Measurements from ENCODE around the gene SLC16A6.
"Not testable (repeated sequence)": the region's sequence is repeated elsewhere in the genome, so short reads cannot be mapped to it uniquely, and the experiment has no call there.

Gene SLC16A6

GRCh38 chr17:68290955-68291835 is at the start of gene SLC16A6, which contains the start of gene ARSG:
Gene SLC16A6 (minus strand): TSS chr17:68291127. CDS start chr17:68278320, 12,807 bp downstream.
Gene ARSG (plus strand): TSS chr17:68291495. CDS start chr17:68307494, 15,999 bp downstream.
- in situ Hi-C loops (cut with MboI; ENCODE audit: low sequenced_read_pairs) = no loop called here

GRCh38 chr17:68334393-68334792 is 43.5 kb upstream of the SLC16A6 start:
- in situ Hi-C loops (cut with MboI; ENCODE audit: low sequenced_read_pairs) = no loop called here

GRCh38 chr17:68331932-68332331 is 41.0 kb upstream of the SLC16A6 start:
- in situ Hi-C loops (cut with MboI; ENCODE audit: low sequenced_read_pairs) = not testable (repeated sequence)

GRCh38 chr17:68329331-68329730 is 38.4 kb upstream of the SLC16A6 start:
- in situ Hi-C loops (cut with MboI; ENCODE audit: low sequenced_read_pairs) = no loop called here

- in situ Hi-C loops (cut with MboI; ENCODE audit: low sequenced_read_pairs) = no loop called here
Observed at GRCh38 chr17:68328676-68329075, 37.7 kb upstream of the SLC16A6 start.

- in situ Hi-C loops (cut with MboI; ENCODE audit: low sequenced_read_pairs) = no loop called here
Observed at GRCh38 chr17:68327823-68328557, 37.1 kb upstream of the SLC16A6 start.

GRCh38 chr17:68326681-68327080 is 35.8 kb upstream of the SLC16A6 start:
- in situ Hi-C loops (cut with MboI; ENCODE audit: low sequenced_read_pairs) = no loop called here

GRCh38 chr17:68325961-68326360 is 35.0 kb upstream of the SLC16A6 start:
- in situ Hi-C loops (cut with MboI; ENCODE audit: low sequenced_read_pairs) = no loop called here

GRCh38 chr17:68324654-68325336 is 33.9 kb upstream of the SLC16A6 start:
- in situ Hi-C loops (cut with MboI; ENCODE audit: low sequenced_read_pairs) = no loop called here

- in situ Hi-C loops (cut with MboI; ENCODE audit: low sequenced_read_pairs) = no loop called here
Observed at GRCh38 chr17:68324114-68324513, 33.2 kb upstream of the SLC16A6 start.

- in situ Hi-C loops (cut with MboI; ENCODE audit: low sequenced_read_pairs) = no loop called here
Observed at GRCh38 chr17:68322630-68323029, 31.7 kb upstream of the SLC16A6 start.

- in situ Hi-C loops (cut with MboI; ENCODE audit: low sequenced_read_pairs) = no loop called here
Observed at GRCh38 chr17:68321556-68321954, 30.6 kb upstream of the SLC16A6 start.

- in situ Hi-C loops (cut with MboI; ENCODE audit: low sequenced_read_pairs) = no loop called here
Observed at GRCh38 chr17:68320943-68321555, 30.1 kb upstream of the SLC16A6 start.

GRCh38 chr17:68320311-68320865 is 29.5 kb upstream of the SLC16A6 start:
- in situ Hi-C loops (cut with MboI; ENCODE audit: low sequenced_read_pairs) = no loop called here

- in situ Hi-C loops (cut with MboI; ENCODE audit: low sequenced_read_pairs) = no loop called here
Observed at GRCh38 chr17:68319410-68320162, 28.7 kb upstream of the SLC16A6 start.

GRCh38 chr17:68318103-68318991 is 27.4 kb upstream of the SLC16A6 start:
- in situ Hi-C loops (cut with MboI; ENCODE audit: low sequenced_read_pairs) = no loop called here

- in situ Hi-C loops (cut with MboI; ENCODE audit: low sequenced_read_pairs) = no loop called here
Observed at GRCh38 chr17:68317458-68317857, 26.5 kb upstream of the SLC16A6 start.

GRCh38 chr17:68315930-68316329 is 25.0 kb upstream of the SLC16A6 start:
- in situ Hi-C loops (cut with MboI; ENCODE audit: low sequenced_read_pairs) = no loop called here
